ENCODE measurements around the gene CMPK1. TPM values are rescaled to one million over a fixed set of nuclear protein-coding genes. Genes with fewer than 3 reads are reported as not detected.

The CMPK1 gene
- total and polyA plus RNA-seq, 10 of the 15 experiments (the other 5 are each of a cell fraction or from before 2014, with no cell fraction given) = 43.7 to 159 (median 85.6) TPM

GRCh38 chr1:47324682-47325081 is 8.9 kb upstream of the CMPK1 start:
- Histone ChIP-seq H3K27ac (ENCODE audit: control insufficient read depth, insufficient read depth) (no peak overlapping the region), H3K4me3 (no peak overlapping the region), H3K9ac (ENCODE audit: control insufficient read depth, insufficient read depth, low read length) (no peak overlapping the region), H3K9me3 (replicated peaks; ENCODE audit: control insufficient read depth, insufficient read depth, low read length) (no peaks in the 10 kb centered on the region), H3K4me2 (ENCODE audit: control insufficient read depth, insufficient read depth) (no peak overlapping the region), H3K27me3 (replicated peaks in 1 of 2; ENCODE audit: control insufficient read depth in 2 of 2, insufficient read depth in 2 of 2, low read length in 1 of 2) (no peaks in the 10 kb centered on the region), H3K36me3 (ENCODE audit: control insufficient read depth in 2 of 2, insufficient read depth in 2 of 2, low read length in 1 of 2) (no peaks in the 10 kb centered on the region), H3K79me2 (ENCODE audit: control insufficient read depth, insufficient read depth, low read length) (no peaks in the 10 kb centered on the region), H3K4me1 (ENCODE audit: control insufficient read depth, insufficient read depth, low read length) (no peaks in the 10 kb centered on the region), H4K20me1 (ENCODE audit: control insufficient read depth, insufficient read depth) (no peaks in the 10 kb centered on the region), H2AFZ (ENCODE audit: control insufficient read depth, low read depth, low read length) (no peak overlapping the region)
- CTCF ChIA-PET = interaction anchor here (0.5 to 2.6 kb wide), 6 partner anchors 9 to 150 kb away, joined by 3 to 8 read pairs (median 4); partner anchors contain the start of genes CMPK1 and STIL
- RAD21 ChIA-PET (ENCODE audit: unreplicated experiment) = interaction anchor here (1.3 to 2.0 kb wide), 2 partner anchors 9 to 10 kb away, joined by 5 to 6 read pairs; partner anchors contain the start of genes CMPK1 and STIL
- FAIRE-seq (no peak), DNase-seq (ENCODE audit: low read depth, low spot score) (no peak), ATAC-seq (no peak; the same call in 1 of the 3 replicates)
- SMC1A ChIA-PET (ENCODE audit: uncharacterized antibody, unreplicated experiment) = interaction anchor here (0.6 to 2.4 kb wide), 8 partner anchors 8 to 105 kb away, joined by 3 to 7 read pairs (median 4); partner anchors contain the start of genes CMPK1 and STIL
- no TSS peak for BruUV-seq (replicated peaks)
- POLR2A ChIA-PET = interaction anchor here (1.9 kb wide), 2 partner anchors 9 to 10 kb away, joined by 9 to 18 read pairs; partner anchors contain the start of genes CMPK1 and STIL
- TF ChIP-seq JUND (IDR thresholded peaks at IDR 0.05; ENCODE audit: low read depth, low read length) = no peak
- TF ChIP-seq JUNB (IDR thresholded peaks at IDR 0.05) = no peak
- TF ChIP-seq SMARCA5 (IDR thresholded peaks at IDR 0.05) = no peak
- TF ChIP-seq MTA3 (IDR thresholded peaks at IDR 0.05; ENCODE audit: borderline replicate concordance, low read length) = no peak
- no peak for TF ChIP-seq SPI1 (IDR thresholded peaks at IDR 0.05; ENCODE audit: borderline replicate concordance, insufficient read depth, low read depth, low read length)
- intact Hi-C loops (cut with micrococcal nuclease; ENCODE audit: unreplicated experiment) = no loop called here
- WGBS (ENCODE audit: insufficient coverage, insufficient replicate concordance, low lambda C conversion rate, missing lambda C conversion rate) = 95% methylated on average over 3 of the region's 3 CpGs
- in situ Hi-C loops (cut with MboI) = no loop called here

- Histone ChIP-seq H3K36me3 (ENCODE audit: control insufficient read depth in 2 of 2, insufficient read depth in 2 of 2, low read length in 1 of 2) (no peaks in the 10 kb centered on the region), H3K4me1 (ENCODE audit: control insufficient read depth, insufficient read depth, low read length) (no peaks in the 10 kb centered on the region), H2AFZ (ENCODE audit: control insufficient read depth, low read depth, low read length) (no peak overlapping the region), H3K9ac (ENCODE audit: control insufficient read depth, insufficient read depth, low read length) (no peak overlapping the region), H3K27me3 (replicated peaks in 1 of 2; ENCODE audit: control insufficient read depth in 2 of 2, insufficient read depth in 2 of 2, low read length in 1 of 2) (no peaks in the 10 kb centered on the region), H4K20me1 (ENCODE audit: control insufficient read depth, insufficient read depth) (no peaks in the 10 kb centered on the region), H3K4me3 (no peak overlapping the region), H3K9me3 (replicated peaks; ENCODE audit: control insufficient read depth, insufficient read depth, low read length) (no peaks in the 10 kb centered on the region), H3K27ac (ENCODE audit: control insufficient read depth, insufficient read depth) (no peak overlapping the region), H3K4me2 (ENCODE audit: control insufficient read depth, insufficient read depth) (no peak overlapping the region), H3K79me2 (ENCODE audit: control insufficient read depth, insufficient read depth, low read length) (no peaks in the 10 kb centered on the region)
- RAD21 ChIA-PET (ENCODE audit: unreplicated experiment) = no interaction called here
- no TSS peak for BruUV-seq (replicated peaks)
- ATAC-seq (no peak), DNase-seq (ENCODE audit: low read depth, low spot score) (no peak), FAIRE-seq (no peak)
- WGBS (ENCODE audit: insufficient coverage, insufficient replicate concordance, low lambda C conversion rate, missing lambda C conversion rate) = 67% methylated on average over 2 of the region's 2 CpGs
- TF ChIP-seq GABPA (IDR thresholded peaks at IDR 0.05; ENCODE audit: low read depth) = no peak
- no peak for TF ChIP-seq CHD4 (IDR thresholded peaks at IDR 0.05)
- no peak for TF ChIP-seq CBFB (IDR thresholded peaks at IDR 0.05; ENCODE audit: low read depth)
- TF ChIP-seq SIX5 (IDR thresholded peaks at IDR 0.05; ENCODE audit: low read depth, low read length, severe bottlenecking) = no peak
- TF ChIP-seq ZNF217 (IDR thresholded peaks at IDR 0.05) = no peak
- no peak for TF ChIP-seq YY1 (IDR thresholded peaks at IDR 0.05; ENCODE audit: low read depth, low read length)
- no peak for TF ChIP-seq SPI1 (IDR thresholded peaks at IDR 0.05; ENCODE audit: borderline replicate concordance, insufficient read depth, low read depth, low read length)
- TF ChIP-seq WRNIP1 (IDR thresholded peaks at IDR 0.05; ENCODE audit: borderline replicate concordance, low read depth, low read length) = no peak
- TF ChIP-seq SREBF2 (IDR thresholded peaks at IDR 0.05; ENCODE audit: low read length) = no peak
- no peak for TF ChIP-seq USF2 (IDR thresholded peaks at IDR 0.05; ENCODE audit: borderline replicate concordance, low read depth, low read length)
- TF ChIP-seq E4F1 (IDR thresholded peaks at IDR 0.05; ENCODE audit: borderline replicate concordance, partially characterized antibody) = no peak
- no peak for TF ChIP-seq CREB1 (IDR thresholded peaks at IDR 0.05; ENCODE audit: low read depth)
- SMC1A ChIA-PET (ENCODE audit: uncharacterized antibody, unreplicated experiment) = interaction anchor here (0.6 to 2.4 kb wide), 5 partner anchors 9 to 27 kb away, joined by 3 to 7 read pairs (median 4); partner anchors contain the start of gene CMPK1
- intact Hi-C loops (cut with micrococcal nuclease; ENCODE audit: unreplicated experiment) (no loop called here), in situ Hi-C loops (cut with MboI) (no loop called here)
- CTCF ChIA-PET = interaction anchor here (0.6 kb wide), 1 partner anchor 1578 kb away, joined by 3 read pairs; no protein-coding TSS in a partner anchor
- POLR2A ChIA-PET = no interaction called here
Observed at GRCh38 chr1:47325528-47325927, 8.1 kb upstream of the CMPK1 start.
